ENCODE measurements around the gene TMEM25. TPM values are rescaled to one million over a fixed set of nuclear protein-coding genes. Genes with fewer than 3 reads are reported as not detected.
A peak's percentile ranks its signal among the peaks of the same experiment; 100 is the strongest.

The TMEM25 gene
- polyA plus RNA-seq, 1 donor from 2014 or later = 139 TPM

DNA sequence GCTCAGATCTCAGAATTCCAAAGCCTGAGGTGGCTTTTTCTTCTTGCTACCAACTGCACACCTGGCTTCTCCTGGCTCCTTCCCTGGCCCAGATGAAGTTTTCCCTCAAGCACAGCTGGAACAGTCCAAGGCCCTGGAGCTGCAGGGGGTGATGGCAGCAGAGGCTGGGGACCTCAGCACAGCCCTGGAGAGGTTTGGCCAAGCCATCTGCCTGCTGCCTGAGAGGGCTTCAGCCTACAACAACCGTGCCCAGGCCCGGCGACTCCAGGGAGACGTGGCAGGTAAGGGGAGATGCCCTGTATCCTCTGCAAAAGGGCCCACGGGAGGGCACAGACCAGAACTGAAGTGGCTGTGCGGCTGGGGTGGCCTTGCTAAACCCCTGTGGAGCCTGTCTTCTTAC, 2.5 kb upstream of the TMEM25 start:
- no peaks in the 10 kb centered on the region for H3K36me3 ChIP-seq (ENCODE audit: insufficient read depth, low read length)
- H3F3A ChIP-seq (ENCODE audit: insufficient read depth, low read length, poor library complexity, severe bottlenecking) = no peaks in the 10 kb centered on the region
- H3K4me3 ChIP-seq (ENCODE audit: low read length) = no peak overlapping the region
- no peak overlapping the region for H2AFZ ChIP-seq (ENCODE audit: low read depth, low read length)
- H4K20me1 ChIP-seq (ENCODE audit: insufficient read depth) = no peaks in the 10 kb centered on the region
- H3K9ac ChIP-seq (ENCODE audit: low read length) = no peak overlapping the region
- no peaks in the 10 kb centered on the region for H3K27me3 ChIP-seq (ENCODE audit: insufficient read depth, low read depth, low read length)
- no peaks in the 10 kb centered on the region for H3K9me2 ChIP-seq (ENCODE audit: insufficient read depth, low read length)
- TF ChIP-seq TAF1 (IDR thresholded peaks at IDR 0.05; ENCODE audit: low read depth) (no peak), EP300 (conservative IDR thresholded peaks at IDR 0.05; ENCODE audit: poor library complexity, severe bottlenecking) (no peak), SMC3 (conservative IDR thresholded peaks at IDR 0.05; ENCODE audit: poor library complexity) (no peak), MXI1 (conservative IDR thresholded peaks at IDR 0.05; ENCODE audit: poor library complexity, severe bottlenecking) (no peak), POLR2AphosphoS5 (IDR thresholded peaks at IDR 0.05) (no peak)
- TF ChIP-seq, protein P1, sequence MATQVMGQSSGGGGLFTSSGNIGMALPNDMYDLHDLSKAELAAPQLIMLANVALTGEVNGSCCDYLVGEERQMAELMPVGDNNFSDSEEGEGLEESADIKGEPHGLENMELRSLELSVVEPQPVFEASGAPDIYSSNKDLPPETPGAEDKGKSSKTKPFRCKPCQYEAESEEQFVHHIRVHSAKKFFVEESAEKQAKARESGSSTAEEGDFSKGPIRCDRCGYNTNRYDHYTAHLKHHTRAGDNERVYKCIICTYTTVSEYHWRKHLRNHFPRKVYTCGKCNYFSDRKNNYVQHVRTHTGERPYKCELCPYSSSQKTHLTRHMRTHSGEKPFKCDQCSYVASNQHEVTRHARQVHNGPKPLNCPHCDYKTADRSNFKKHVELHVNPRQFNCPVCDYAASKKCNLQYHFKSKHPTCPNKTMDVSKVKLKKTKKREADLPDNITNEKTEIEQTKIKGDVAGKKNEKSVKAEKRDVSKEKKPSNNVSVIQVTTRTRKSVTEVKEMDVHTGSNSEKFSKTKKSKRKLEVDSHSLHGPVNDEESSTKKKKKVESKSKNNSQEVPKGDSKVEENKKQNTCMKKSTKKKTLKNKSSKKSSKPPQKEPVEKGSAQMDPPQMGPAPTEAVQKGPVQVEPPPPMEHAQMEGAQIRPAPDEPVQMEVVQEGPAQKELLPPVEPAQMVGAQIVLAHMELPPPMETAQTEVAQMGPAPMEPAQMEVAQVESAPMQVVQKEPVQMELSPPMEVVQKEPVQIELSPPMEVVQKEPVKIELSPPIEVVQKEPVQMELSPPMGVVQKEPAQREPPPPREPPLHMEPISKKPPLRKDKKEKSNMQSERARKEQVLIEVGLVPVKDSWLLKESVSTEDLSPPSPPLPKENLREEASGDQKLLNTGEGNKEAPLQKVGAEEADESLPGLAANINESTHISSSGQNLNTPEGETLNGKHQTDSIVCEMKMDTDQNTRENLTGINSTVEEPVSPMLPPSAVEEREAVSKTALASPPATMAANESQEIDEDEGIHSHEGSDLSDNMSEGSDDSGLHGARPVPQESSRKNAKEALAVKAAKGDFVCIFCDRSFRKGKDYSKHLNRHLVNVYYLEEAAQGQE (IDR thresholded peaks at IDR 0.05; ENCODE audit: borderline replicate concordance) = no peak
- TF ChIP-seq, protein P2, sequence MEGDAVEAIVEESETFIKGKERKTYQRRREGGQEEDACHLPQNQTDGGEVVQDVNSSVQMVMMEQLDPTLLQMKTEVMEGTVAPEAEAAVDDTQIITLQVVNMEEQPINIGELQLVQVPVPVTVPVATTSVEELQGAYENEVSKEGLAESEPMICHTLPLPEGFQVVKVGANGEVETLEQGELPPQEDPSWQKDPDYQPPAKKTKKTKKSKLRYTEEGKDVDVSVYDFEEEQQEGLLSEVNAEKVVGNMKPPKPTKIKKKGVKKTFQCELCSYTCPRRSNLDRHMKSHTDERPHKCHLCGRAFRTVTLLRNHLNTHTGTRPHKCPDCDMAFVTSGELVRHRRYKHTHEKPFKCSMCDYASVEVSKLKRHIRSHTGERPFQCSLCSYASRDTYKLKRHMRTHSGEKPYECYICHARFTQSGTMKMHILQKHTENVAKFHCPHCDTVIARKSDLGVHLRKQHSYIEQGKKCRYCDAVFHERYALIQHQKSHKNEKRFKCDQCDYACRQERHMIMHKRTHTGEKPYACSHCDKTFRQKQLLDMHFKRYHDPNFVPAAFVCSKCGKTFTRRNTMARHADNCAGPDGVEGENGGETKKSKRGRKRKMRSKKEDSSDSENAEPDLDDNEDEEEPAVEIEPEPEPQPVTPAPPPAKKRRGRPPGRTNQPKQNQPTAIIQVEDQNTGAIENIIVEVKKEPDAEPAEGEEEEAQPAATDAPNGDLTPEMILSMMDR (IDR thresholded peaks at IDR 0.05; ENCODE audit: poor library complexity, severe bottlenecking) = no peak
- no peak overlapping the region for H3K27ac ChIP-seq (ENCODE audit: low read length)
- peaks cover 24% of the 10 kb centered on the region for H3K79me2 ChIP-seq (replicated peaks; ENCODE audit: insufficient read depth, low read length)
- H3K9me3 ChIP-seq (ENCODE audit: low read length) = no peaks in the 10 kb centered on the region
- no peak overlapping the region for H3K4me2 ChIP-seq (ENCODE audit: low read length)

DNA sequence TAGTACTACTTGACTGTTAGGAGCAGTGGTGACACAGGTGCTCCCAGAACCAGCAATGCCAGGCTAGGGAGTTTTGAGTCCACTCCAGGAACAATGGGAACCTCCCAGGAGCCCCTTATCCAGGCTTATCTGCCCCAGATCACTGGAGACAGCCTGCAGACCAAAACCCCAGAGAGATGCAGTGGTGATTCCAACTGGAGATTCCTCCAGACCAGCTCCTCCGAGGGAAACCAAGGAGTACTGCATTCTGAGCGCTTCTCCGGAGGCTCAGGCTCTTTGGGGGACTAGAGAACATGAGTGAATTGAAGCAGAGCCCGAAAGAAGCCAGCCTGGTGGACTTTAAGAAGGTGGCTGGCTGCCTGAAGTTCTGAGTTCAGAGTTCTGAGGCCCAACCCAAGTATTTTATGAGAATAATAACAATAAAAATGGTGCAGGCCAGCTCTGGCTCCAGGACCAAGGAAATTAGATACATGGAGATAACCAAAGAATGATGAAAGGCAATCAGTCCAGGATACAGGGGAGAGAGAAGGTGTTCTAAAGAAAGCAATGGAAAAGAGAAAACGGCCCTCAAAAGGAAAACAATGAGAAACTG, 1.3 kb upstream of the TMEM25 start:
- Histone ChIP-seq H3K79me2 (replicated peaks; ENCODE audit: insufficient read depth, low read length) (peaks cover 24% of the 10 kb centered on the region), H4K20me1 (ENCODE audit: insufficient read depth) (no peaks in the 10 kb centered on the region), H3F3A (ENCODE audit: insufficient read depth, low read length, poor library complexity, severe bottlenecking) (no peaks in the 10 kb centered on the region), H3K4me2 (ENCODE audit: low read length) (peak overlapping the region; percentile 68), H3K9me3 (ENCODE audit: low read length) (no peaks in the 10 kb centered on the region), H3K27me3 (ENCODE audit: insufficient read depth, low read depth, low read length) (no peaks in the 10 kb centered on the region), H3K9ac (ENCODE audit: low read length) (peak overlapping the region; percentile 97), H3K9me2 (ENCODE audit: insufficient read depth, low read length) (no peaks in the 10 kb centered on the region), H2AFZ (ENCODE audit: low read depth, low read length) (no peak overlapping the region), H3K27ac (ENCODE audit: low read length) (peak overlapping the region; percentile 89), H3K36me3 (ENCODE audit: insufficient read depth, low read length) (no peaks in the 10 kb centered on the region), H3K4me3 (ENCODE audit: low read length) (peak overlapping the region; percentile 82)
- no peak for TF ChIP-seq TAF1 (IDR thresholded peaks at IDR 0.05; ENCODE audit: low read depth)
- TF ChIP-seq POLR2AphosphoS5 (IDR thresholded peaks at IDR 0.05) = no peak
- TF ChIP-seq, protein P1 (IDR thresholded peaks at IDR 0.05; ENCODE audit: borderline replicate concordance) = no peak
- no peak for TF ChIP-seq SMC3 (conservative IDR thresholded peaks at IDR 0.05; ENCODE audit: poor library complexity)

Measured in neural cell (in vitro differentiated cells).